GM21423 (cell line): ENCODE data around the gene CNOT2.
"Not testable (repeated sequence)": the region's sequence is repeated elsewhere in the genome, so short reads cannot be mapped to it uniquely, and the experiment has no call there.

Source experiments
- ATAC-seq: cut with Tn5 transposase; IDR thresholded peaks from one replicate; pipeline ENCODE4 v1.9.1; 2021; ENCODE audit warnings: mild to moderate bottlenecking, moderate library complexity; ENCODE audit not compliant: unreplicated experiment

CNOT2 gene

DNA sequence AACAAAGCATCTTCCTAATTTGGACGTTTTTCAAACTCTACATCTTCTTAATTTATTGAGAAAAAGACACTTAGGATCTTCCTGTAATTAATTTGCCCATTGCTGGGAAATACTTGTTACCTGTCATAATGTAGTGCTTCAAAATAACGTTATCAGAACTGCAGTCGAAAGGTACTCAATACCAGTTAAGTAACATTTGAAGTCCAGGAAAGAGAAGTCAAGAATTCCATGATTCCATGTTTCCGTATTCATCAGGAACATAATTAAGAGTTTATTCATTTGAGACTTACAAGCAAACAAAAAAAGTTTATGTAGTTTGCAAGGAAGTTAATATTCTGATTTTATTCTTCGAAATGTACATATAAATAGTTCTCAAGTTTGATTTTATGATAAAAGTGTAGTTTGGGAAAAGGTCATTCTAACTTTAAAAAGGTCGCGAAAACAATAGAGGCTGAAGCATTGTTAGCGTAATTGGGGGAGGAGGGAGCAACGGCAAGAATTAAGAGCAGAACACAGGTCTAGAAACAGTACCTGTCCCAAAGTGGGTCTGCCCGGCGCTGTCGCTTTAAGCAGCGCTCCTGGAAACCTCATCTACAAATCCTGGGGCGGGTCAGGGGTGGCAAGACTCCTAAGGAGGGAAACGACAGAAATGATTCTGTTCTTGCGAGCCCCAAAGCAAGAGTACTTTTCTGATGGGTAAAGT is 121.6 kb downstream of the CNOT2 start:
- ATAC-seq: no peak

- no peak for ATAC-seq
Observed at GRCh38 chr12:70365398-70365647, 122.1 kb downstream of the CNOT2 start.

- peak; percentile 80 for ATAC-seq
Observed at GRCh38 chr12:70365648-70366518, 122.7 kb downstream of the CNOT2 start, which contains the start of gene KCNMB4. Gene KCNMB4 (plus strand): TSS chr12:70366290. CDS start chr12:70366735, 445 bp downstream.

DNA sequence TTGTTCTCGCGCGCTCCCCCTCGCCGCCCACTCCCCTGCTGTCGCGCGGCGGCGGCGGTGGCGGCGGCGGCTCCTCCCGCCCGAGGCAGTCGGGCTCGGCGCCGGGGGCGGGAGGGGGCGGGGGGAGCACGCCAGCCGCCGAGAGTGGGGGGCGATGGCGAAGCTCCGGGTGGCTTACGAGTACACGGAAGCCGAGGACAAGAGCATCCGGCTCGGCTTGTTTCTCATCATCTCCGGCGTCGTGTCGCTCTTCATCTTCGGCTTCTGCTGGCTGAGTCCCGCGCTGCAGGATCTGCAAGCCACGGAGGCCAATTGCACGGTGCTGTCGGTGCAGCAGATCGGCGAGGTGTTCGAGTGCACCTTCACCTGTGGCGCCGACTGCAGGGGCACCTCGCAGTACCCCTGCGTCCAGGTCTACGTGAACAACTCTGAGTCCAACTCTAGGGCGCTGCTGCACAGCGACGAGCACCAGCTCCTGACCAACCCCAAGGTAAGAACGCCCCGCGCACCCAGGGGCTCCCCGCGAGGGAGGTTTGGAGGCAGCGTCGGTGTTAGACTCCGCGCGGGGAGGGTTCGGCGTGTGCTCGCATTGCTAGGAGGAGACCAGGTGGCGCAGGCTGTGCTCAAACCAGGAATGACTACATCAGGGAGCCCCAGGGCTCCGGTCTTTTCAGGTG is 123.5 kb downstream of the CNOT2 start:
- peak; percentile 38 for ATAC-seq

- ATAC-seq: no peak
Observed at GRCh38 chr12:70367258-70368141, 124.3 kb downstream of the CNOT2 start.

DNA sequence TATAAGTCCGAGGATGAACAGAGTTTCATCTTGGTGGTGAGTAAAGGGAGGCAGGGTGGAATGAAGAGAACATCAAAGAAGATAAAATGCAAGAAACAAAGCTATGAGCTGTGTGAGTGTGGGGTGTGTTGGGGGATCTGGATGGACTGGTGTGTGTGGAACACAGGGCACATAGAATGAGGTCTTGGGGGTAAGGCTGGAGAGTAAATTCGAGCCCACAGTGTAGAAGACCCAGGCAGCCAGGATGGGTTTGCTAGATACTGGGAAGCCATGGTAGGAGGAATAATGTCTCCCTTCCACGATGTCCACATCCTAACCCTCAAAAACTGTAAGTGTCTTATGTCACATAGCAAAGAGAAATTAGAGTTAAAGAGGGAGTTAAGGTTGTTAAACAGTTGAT is 129.6 kb downstream of the CNOT2 start:
- no peak for ATAC-seq

- ATAC-seq: no peak
Observed at GRCh38 chr12:70379846-70380245, 136.6 kb downstream of the CNOT2 start.

GRCh38 chr12:70383484-70383883 is 140.3 kb downstream of the CNOT2 start:
- ATAC-seq: no peak

DNA sequence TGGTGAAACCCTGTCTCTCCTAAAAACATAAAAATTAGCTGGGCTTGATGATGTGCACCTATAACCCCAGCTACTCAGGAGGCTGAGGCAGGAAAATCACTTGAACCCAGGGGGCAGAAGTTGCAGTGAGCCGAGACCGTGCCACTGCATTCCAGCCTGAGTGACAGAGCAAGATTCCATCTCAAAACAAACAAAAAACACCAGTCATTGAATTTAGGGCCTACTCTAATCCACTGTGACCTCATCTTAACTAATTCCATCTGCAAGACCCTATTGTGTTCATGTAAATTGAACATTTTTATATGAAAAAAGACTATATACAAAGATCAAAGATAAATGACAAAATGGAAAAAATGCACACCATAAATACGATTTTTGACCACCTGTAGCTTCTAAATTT is 140.7 kb downstream of the CNOT2 start:
- no peak for ATAC-seq

DNA sequence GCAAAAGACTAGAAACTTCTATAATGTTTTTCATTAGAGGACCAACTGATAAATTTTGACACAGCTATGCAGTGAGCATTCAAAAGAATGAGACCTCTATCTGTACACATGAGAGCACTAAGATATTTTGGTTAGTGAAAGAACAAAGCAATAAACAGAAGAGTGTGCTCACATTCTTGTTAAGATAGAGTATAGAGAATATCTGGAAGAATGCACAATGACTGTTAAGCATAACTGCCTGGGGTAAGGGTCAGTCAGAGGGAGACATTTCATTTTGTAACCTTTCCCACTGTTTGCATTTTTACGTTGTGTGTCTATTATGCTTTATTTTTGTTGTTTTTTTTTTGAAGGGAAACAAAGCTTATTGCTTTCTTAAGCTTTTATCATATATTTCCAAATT is 143.5 kb downstream of the CNOT2 start:
- ATAC-seq: no peak

- ATAC-seq: no peak
Observed at GRCh38 chr12:70389678-70390077, 146.4 kb downstream of the CNOT2 start.

DNA sequence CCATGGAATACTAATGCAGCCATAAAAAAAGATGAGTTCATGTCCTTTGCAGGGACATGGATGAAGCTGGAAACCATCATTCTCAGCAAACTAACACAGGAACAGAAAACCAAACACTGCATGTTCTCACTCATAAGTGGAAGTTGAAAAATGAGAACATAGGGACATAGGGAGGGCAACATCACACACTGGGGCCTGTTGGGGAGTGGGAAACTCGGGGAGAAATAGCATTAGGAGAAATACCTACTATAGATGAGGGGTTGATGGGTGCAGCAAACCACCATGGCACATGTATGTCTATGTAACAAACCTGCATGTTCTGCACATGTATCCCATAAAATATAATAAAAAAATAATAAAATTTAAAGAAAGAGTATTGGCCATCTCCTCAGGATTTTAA is 149.4 kb downstream of the CNOT2 start:
- ATAC-seq: not testable (repeated sequence)

GRCh38 chr12:70393787-70394499 is 150.7 kb downstream of the CNOT2 start:
- ATAC-seq: no peak

DNA sequence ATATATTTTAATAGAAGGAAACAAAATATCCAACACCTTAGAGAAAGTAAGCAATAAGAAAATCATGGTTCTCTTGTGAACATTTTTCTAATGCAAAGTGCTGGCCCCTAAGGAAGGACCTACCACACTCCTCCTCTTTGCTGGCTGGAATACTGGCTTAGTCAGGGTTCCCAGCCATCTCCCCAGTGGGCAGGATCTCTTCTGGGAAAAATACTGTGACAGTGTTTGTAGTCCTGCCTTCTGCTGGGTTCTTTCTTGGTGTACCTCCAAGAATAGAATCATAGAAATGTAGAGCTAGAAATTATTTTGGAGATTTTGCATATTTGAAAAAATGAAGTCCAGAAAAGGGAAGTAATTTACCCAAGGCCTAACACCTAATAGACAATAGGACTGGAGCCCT is 154.8 kb downstream of the CNOT2 start:
- ATAC-seq: no peak

GRCh38 chr12:70398862-70399261 is 155.6 kb downstream of the CNOT2 start:
- ATAC-seq: no peak

DNA sequence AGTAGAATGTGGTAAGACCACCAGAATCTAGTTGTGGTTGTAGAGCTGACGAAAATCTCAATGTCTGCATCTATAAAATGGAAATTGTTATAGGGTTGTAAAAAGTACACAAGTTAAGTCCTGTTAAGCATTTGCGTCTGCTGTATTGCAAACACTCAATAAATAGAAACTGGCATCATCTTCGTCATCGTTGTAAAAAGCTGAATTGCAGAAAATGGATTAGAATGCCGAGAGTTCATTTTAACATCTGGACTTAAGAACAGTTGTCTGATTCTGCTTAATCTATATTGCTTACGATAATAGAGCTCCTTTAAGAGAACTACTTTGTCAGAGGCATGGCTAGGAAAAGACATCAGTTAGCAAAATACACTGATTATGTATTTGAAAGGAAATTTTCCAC is 156.1 kb downstream of the CNOT2 start:
- no peak for ATAC-seq

- ATAC-seq: no peak
Observed at GRCh38 chr12:70400124-70400523, 156.9 kb downstream of the CNOT2 start.

DNA sequence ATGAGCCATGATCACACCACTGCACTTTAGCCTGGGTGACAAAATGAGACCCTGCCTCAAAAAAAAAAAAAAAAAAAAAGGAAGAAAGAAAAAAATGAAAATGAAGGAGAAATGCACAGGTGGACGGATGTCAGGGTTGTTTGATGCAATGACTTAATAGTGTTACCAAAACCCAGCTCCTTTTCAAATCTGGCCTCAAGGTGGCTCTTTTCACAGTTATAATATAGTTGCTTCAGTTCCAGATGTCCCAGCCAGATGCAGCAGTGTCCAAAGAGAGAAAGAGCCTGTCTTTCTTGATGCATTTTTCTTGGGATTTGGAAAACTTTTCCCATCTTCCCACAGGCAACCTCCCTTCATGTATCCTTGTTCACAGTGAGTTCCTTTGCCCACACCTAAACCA is 159.4 kb downstream of the CNOT2 start:
- no peak for ATAC-seq

- no peak for ATAC-seq
Observed at GRCh38 chr12:70403826-70404225, 160.6 kb downstream of the CNOT2 start.
